GM19023 (cell line): ENCODE data around the gene OR5T2.
"Not testable (repeated sequence)": the region's sequence is repeated elsewhere in the genome, so short reads cannot be mapped to it uniquely, and the experiment has no call there.

ENCODE experiments used
- ATAC-seq: cut with Tn5 transposase; IDR thresholded peaks from one replicate; pipeline ENCODE4 v1.9.1; 2021; ENCODE audit warnings: mild to moderate bottlenecking, moderate library complexity; ENCODE audit not compliant: unreplicated experiment

The OR5T2 gene

GRCh38 chr11:56234155-56234554, at the start of gene OR5T2:
OR5T2 (minus strand) TSS chr11:56234255; CDS start chr11:56233062, 1,193 bp downstream.
- no peak for ATAC-seq

GRCh38 chr11:56273854-56274253, 39.8 kb upstream of the OR5T2 start, which contains the start of gene OR5T1:
OR5T1 (plus strand) TSS chr11:56274154; CDS start chr11:56275639, 1,485 bp downstream.
- ATAC-seq: no peak

- ATAC-seq: no peak
Observed at GRCh38 chr11:56271092-56271491, 37.0 kb upstream of the OR5T2 start.

GRCh38 chr11:56251954-56252353, 17.9 kb upstream of the OR5T2 start, which contains the start of gene OR5T3:
OR5T3 (plus strand) TSS chr11:56252254; CDS start chr11:56252254, 0 bp downstream.
- ATAC-seq: no peak

- ATAC-seq: not testable (repeated sequence)
Observed at GRCh38 chr11:56219735-56220134, 14.3 kb downstream of the OR5T2 start.

- no peak for ATAC-seq
Observed at GRCh38 chr11:56214537-56214936, 19.5 kb downstream of the OR5T2 start.

- ATAC-seq: no peak
Observed at GRCh38 chr11:56207790-56208189, 26.3 kb downstream of the OR5T2 start.

GRCh38 chr11:56197367-56197766, 36.7 kb downstream of the OR5T2 start:
- no peak for ATAC-seq

GRCh38 chr11:56196705-56197104, 37.4 kb downstream of the OR5T2 start:
- no peak for ATAC-seq

GRCh38 chr11:56188602-56189001, 45.5 kb downstream of the OR5T2 start:
- ATAC-seq: no peak

- no peak for ATAC-seq
Observed at GRCh38 chr11:56183459-56183858, 50.6 kb downstream of the OR5T2 start.
